Subcutaneous adipose tissue (tissue), 4 donors: Measurements from ENCODE around the gene SLC35F3. TPM values are rescaled to one million over a fixed set of nuclear protein-coding genes. Genes with fewer than 3 reads are reported as not detected.

Source experiments
- total RNA-seq, 4 donors: library from RNA; depleted of rRNA; stranded (reverse); fragments of >200 nt; gene quantifications; one replicate each; pipeline ENCODE4 v1.1.0, GENCODE V29; 2016
- TF ChIP-seq, protein P1 (sequence below): fragments of 450-650 bp; IDR thresholded peaks from one replicate; pipeline ENCODE4 v1.5.1; 2016; ENCODE audit warnings: low read depth, mild to moderate bottlenecking, control low read depth, antibody characterized with exemption, moderate library complexity

Gene SLC35F3
- total RNA-seq, 4 donors from 2014 or later: 0.44 TPM; not detected in 3

DNA sequence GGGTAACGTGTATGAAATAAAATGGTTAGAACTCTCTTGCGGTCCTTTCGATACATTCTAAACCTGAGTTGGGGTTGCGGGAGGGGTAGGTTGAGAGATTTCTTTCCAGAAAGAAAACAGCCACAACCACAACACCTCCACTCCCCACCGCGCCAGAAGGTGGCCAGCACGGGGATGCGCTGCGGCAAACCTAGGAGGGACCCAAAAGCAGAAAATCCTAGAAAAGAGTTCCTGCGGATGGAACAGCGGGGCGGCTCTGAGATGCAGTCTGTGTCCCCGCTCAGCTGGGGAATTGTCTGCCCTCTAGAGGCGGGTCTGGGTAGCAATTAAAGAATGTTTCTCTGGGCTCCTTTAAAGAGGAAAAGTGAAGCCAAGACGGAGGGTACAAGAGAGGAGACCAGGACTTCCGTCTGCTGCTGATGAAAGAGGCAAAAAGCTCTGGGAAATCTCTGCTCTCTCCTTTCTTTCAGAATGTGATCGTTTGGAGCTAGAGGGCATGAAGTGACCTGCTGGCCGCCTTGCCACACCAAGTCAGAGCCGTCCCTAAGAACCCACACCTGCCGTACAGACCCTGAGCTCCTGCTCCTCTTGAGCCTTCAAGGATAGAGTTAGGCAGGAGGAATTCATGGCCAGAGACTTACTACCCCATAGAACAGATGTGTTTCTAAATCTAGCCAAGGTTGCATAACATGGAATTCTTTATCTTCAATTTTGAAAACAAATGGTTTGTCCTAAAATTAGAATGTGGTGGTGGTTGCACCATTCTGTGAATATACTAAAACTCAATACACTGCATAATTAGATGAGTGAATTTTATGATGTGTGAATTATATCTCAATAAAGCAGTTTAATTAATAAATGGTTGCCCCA lies 422.3 kb downstream of the SLC35F3 start:
- TF ChIP-seq, protein P1, sequence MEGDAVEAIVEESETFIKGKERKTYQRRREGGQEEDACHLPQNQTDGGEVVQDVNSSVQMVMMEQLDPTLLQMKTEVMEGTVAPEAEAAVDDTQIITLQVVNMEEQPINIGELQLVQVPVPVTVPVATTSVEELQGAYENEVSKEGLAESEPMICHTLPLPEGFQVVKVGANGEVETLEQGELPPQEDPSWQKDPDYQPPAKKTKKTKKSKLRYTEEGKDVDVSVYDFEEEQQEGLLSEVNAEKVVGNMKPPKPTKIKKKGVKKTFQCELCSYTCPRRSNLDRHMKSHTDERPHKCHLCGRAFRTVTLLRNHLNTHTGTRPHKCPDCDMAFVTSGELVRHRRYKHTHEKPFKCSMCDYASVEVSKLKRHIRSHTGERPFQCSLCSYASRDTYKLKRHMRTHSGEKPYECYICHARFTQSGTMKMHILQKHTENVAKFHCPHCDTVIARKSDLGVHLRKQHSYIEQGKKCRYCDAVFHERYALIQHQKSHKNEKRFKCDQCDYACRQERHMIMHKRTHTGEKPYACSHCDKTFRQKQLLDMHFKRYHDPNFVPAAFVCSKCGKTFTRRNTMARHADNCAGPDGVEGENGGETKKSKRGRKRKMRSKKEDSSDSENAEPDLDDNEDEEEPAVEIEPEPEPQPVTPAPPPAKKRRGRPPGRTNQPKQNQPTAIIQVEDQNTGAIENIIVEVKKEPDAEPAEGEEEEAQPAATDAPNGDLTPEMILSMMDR: no peak

DNA sequence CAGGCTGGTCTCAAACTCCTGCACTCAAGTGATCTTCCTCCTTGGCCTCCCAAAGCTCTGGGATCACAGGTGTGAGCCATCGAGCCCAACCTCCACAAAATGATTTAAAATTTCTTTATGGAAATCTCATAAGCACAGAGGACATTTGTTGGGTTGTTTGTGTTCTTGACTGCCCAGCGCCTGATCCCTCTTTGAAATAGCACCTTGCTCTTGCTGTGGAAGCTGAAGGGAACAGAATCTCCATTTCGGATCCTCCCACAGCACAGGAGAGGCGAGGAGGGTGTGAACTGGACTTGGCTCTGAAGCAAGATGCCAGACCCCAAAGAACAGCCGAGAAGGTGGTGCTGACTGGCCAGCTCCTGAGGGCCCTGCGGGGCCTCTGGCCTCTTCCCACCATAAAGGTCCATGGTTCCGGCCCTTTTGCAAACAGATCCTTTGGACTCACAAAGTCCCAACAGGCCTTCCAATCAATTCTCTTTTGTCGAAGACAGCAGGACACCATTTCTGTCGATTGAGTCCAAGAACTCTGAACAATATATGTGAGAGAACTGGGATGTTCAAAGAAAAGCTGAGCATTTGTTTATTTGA lies 423.2 kb downstream of the SLC35F3 start:
- TF ChIP-seq, protein P1: no peak

DNA sequence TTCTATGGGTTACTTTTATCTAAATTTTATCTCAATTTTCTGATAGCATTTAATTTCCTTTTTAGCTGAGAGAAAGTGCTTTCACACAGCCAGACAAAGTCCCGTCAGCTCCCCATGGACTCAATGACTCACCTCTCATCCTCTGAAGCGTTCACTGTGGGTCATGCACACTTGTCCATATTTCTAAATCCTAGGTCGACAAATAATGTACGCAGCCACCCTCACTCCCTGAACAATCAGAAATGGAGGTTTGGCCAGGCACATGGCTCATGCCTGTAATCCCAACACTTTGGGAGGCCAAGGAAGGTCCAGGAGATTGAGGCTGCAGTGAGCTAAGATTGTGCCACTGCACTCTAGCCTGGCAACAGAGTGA lies 426.4 kb downstream of the SLC35F3 start:
- TF ChIP-seq, protein P1: no peak

DNA sequence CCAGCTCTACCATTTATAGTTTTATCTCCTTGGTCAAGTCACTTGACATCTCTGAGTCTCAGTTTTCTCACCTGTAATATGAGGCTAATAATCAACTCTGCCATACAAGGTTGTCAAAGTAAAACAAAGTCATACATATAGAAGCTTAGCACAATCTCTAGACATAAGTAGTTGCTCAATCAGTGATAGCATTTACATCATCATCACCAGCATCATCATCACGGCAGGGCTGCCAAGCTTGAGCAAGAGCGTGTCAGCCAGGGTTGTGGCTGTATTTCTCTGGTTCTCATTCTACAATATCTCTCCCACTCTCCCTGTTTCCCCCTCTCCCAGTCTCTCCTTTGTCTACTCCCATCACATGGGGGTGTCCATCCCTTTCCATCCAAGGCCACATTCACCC lies 427.0 kb downstream of the SLC35F3 start:
- TF ChIP-seq, protein P1: no peak

DNA sequence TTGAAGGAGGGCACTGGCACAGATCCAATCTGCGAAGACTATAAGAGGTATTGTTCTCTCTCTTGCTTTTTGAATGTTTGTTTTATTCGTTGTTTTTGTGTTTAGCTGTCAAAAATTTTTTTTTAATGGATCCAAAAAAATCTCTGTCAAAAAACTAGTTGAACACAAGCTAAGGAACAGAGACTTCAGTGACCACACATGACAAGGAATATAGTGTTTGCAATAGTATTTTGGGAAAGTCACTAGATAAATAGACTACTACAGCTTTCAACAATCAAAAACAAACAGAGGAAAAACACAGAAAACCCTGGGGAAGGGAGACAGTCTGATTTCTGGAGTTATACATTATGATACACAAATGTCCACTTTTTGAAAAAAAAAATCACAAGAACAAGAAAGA lies 431.9 kb downstream of the SLC35F3 start:
- TF ChIP-seq, protein P1: no peak

DNA sequence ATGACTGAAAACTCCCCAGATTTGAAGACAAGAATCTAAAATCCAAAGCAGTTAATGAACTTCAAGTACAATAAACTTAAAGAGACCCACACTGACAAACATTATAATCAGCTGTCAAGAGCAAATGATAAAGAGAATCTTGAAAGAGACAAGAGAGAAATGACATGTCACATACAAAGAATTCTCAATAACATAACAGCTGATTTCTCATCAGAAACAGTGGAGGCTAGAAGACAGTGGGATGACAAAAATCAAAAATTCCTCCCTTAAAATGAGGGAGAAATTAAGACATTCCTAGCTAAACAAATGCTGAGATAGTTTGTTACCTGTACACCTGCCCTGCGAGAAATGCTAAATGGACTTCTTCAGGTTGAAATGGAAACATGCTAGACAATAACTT lies 432.8 kb downstream of the SLC35F3 start:
- TF ChIP-seq, protein P1: no peak

DNA sequence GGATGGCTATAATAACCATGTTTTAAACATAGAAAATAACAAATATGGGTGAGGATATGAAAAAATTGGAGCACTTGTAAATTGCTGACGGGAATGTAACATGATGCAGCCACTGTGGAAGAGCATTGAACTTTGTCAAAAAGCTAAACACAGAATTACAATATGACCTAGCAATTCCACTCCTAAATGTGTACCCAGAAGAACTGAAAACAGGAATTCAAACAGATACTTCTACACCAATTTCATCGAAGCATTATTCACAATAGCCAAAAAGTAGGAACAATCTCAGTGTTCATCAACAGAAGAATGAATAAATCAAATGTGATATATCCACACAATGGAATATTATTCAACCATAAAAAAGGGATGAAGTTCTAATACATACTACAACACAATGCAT lies 436.1 kb downstream of the SLC35F3 start:
- TF ChIP-seq, protein P1: no peak
